EL (cell line): ENCODE measurements around the gene P4HA1.
"Not testable (repeated sequence)": the region's sequence is repeated elsewhere in the genome, so short reads cannot be mapped to it uniquely, and the experiment has no call there.

ENCODE experiments used
- DNase-seq: peaks from one replicate; pipeline ENCODE4 v3.0.0-alpha.2; 2016

P4HA1 gene

GRCh38 chr10:73096449-73097304 is at the start of gene P4HA1:
Gene P4HA1, minus strand, starts transcription at chr10:73096866. Its CDS starts 21,983 bp downstream, at chr10:73074883.
- peak; percentile 98 for DNase-seq

- no peak for DNase-seq
These were observed 44.9 kb upstream of the P4HA1 start for GRCh38 chr10:73141603-73142002.

GRCh38 chr10:73139251-73139650 is 42.6 kb upstream of the P4HA1 start:
- no peak for DNase-seq

- DNase-seq = peak; percentile 6
These were observed 40.0 kb upstream of the P4HA1 start for GRCh38 chr10:73136627-73137026.

GRCh38 chr10:73134727-73135126 is 38.1 kb upstream of the P4HA1 start:
- DNase-seq = no peak

- no peak for DNase-seq
These were observed 35.4 kb upstream of the P4HA1 start for GRCh38 chr10:73131913-73132686.

GRCh38 chr10:73131301-73131700 is 34.6 kb upstream of the P4HA1 start:
- DNase-seq = peak; percentile 39

- no peak for DNase-seq
These were observed 29.7 kb upstream of the P4HA1 start for GRCh38 chr10:73126343-73126742.

GRCh38 chr10:73119952-73120351 is 23.3 kb upstream of the P4HA1 start:
- no peak for DNase-seq

- no peak for DNase-seq
These were observed 22.8 kb upstream of the P4HA1 start for GRCh38 chr10:73119457-73119856.

- DNase-seq = peak; percentile 44
These were observed 21.5 kb upstream of the P4HA1 start for GRCh38 chr10:73117976-73118743.

- no peak for DNase-seq
These were observed 19.4 kb upstream of the P4HA1 start for GRCh38 chr10:73116017-73116416.

GRCh38 chr10:73113551-73113950 is 16.9 kb upstream of the P4HA1 start:
- peak; percentile 43 for DNase-seq

GRCh38 chr10:73112032-73112431 is 15.4 kb upstream of the P4HA1 start:
- DNase-seq = not testable (repeated sequence)

- peak; percentile 78 for DNase-seq
These were observed 13.7 kb upstream of the P4HA1 start, which contains the start of gene NUDT13 for GRCh38 chr10:73110345-73110849. Gene NUDT13, plus strand, starts transcription at chr10:73110455. Its CDS starts 3,911 bp downstream, at chr10:73114366.

GRCh38 chr10:73109248-73109652 is 12.6 kb upstream of the P4HA1 start:
- DNase-seq = not testable (repeated sequence)

GRCh38 chr10:73106301-73106700 is 9.6 kb upstream of the P4HA1 start:
- DNase-seq = no peak

- DNase-seq = no peak
These were observed 2.5 kb upstream of the P4HA1 start for GRCh38 chr10:73099141-73099540.

- no peak for DNase-seq
These were observed 622 bp upstream of the P4HA1 start for GRCh38 chr10:73097305-73097670.

- peak; percentile 74 for DNase-seq
These were observed 621 bp downstream of the P4HA1 start for GRCh38 chr10:73096041-73096448.

- DNase-seq = peak; percentile 85
These were observed 1.1 kb downstream of the P4HA1 start for GRCh38 chr10:73095481-73096021.

- no peak for DNase-seq
These were observed 1.6 kb downstream of the P4HA1 start for GRCh38 chr10:73094986-73095480.
